Mucosa of stomach (tissue), 1 donor: ENCODE results near the gene MAFG.
"Not testable (repeated sequence)": the region's sequence is repeated elsewhere in the genome, so short reads cannot be mapped to it uniquely, and the experiment has no call there.

Experiments used
- H3K27me3 ChIP-seq: one replicate; pipeline ENCODE4 v1.7.0; 2013; ENCODE audit warnings: mild to moderate bottlenecking, low read length; ENCODE audit not compliant: control insufficient read depth, insufficient read depth
- H3K36me3 ChIP-seq: one replicate; pipeline ENCODE4 v1.7.0; 2013; ENCODE audit warnings: low read length; ENCODE audit not compliant: control insufficient read depth, insufficient read depth
- H3K4me1 ChIP-seq: one replicate; pipeline ENCODE4 v1.7.0; 2013; ENCODE audit warnings: mild to moderate bottlenecking, low read length; ENCODE audit not compliant: control insufficient read depth, insufficient read depth
- H3K4me3 ChIP-seq: one replicate; pipeline ENCODE4 v1.7.0; 2013; ENCODE audit warnings: low read length
- H3K9ac ChIP-seq: one replicate; pipeline ENCODE4 v1.7.0; 2013; ENCODE audit warnings: mild to moderate bottlenecking, low read length, moderate library complexity
- H3K9me3 ChIP-seq: one replicate; pipeline ENCODE4 v1.7.0; 2013; ENCODE audit warnings: mild to moderate bottlenecking, low read length, moderate library complexity; ENCODE audit not compliant: control insufficient read depth
- donor health status: Pancreatic carcinoma.

Gene MAFG

DNA sequence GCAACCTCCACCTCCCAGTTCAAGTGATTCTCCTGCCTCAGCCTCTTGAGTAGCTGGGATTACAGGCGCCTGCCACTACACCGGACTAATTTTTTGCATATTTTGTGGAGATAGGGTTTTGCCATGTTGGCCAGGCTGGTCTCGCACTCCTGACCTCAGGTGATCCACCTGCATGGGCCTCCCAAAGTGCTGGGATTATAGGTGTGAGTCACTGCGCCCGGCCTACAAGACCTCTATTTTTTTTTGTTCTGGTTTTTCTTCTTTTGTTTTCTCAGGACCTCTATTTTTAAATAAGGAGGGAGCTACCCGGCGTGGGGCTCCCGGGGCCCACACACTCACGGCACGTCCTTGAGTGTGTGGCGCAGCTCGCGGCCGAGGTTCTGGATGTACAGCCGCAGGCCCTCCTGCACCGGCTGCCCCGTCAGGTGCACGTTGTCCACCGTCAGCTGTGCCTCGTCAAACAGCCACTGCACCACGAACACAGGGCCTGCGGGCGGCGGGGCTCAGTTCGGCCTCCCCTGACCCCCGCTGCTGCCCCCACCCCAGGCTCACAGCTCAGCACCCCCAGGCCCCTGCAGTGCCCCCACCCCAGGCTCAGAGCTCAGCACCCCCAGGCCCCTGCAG is 27.6 kb upstream of the MAFG start:
- Histone ChIP-seq H3K36me3 (no peaks in the 10 kb centered on the region), H3K27me3 (peaks cover 30% of the 10 kb centered on the region), H3K4me1 (peaks cover 5% of the 10 kb centered on the region), H3K4me3 (no peak overlapping the region), H3K9me3 (no peaks in the 10 kb centered on the region), H3K9ac (no peak overlapping the region)

DNA sequence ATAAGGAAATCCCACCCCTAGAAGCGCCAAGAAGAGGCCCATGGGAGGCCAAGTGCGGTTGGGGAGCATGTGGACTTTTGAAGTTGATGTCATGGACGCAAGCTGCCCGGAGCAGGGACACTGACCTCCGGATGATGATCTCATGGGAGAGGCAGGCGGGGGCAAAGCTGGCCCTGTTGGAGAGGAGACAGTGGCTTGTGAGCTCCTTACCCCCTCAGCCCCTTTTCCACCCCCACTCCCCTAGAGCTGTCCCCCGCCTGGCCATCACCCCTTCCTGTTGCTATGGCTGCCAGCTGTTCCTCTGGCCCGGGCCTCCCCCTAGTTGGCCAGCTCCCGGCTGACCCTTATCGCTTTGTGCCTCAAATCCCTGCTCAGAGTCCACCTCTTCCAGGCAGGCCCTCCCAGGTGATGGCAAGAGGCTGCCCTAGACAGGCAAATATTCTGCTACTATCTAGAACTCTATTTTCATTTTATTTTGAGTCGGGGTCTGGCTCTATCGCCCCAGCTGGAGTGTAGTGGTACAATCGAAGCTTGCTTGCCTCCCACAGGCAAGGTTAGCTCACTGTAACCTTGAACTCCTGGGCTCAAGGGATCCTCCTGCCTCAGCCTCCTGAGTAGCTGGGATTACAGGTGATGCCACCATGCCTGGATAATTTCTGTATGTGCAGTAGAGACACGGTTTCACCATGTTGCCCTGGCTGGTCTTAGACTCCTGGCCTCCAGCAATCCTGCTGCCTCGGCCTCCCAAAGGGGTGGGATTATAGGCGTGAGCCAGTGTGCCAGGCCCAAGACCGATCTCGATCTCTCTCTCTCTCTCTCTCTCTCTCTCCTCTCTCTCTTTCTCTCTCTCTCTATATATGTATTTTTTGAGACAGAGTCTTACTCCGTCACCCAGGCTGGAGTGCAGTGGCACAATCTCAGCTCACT is 26.9 kb upstream of the MAFG start:
- no peak overlapping the region for H3K4me3 ChIP-seq
- H3K36me3 ChIP-seq = no peaks in the 10 kb centered on the region
- H3K9ac ChIP-seq = no peak overlapping the region
- H3K27me3 ChIP-seq = peaks cover 25% of the 10 kb centered on the region
- H3K4me1 ChIP-seq = no peaks in the 10 kb centered on the region
- H3K9me3 ChIP-seq = no peaks in the 10 kb centered on the region

DNA sequence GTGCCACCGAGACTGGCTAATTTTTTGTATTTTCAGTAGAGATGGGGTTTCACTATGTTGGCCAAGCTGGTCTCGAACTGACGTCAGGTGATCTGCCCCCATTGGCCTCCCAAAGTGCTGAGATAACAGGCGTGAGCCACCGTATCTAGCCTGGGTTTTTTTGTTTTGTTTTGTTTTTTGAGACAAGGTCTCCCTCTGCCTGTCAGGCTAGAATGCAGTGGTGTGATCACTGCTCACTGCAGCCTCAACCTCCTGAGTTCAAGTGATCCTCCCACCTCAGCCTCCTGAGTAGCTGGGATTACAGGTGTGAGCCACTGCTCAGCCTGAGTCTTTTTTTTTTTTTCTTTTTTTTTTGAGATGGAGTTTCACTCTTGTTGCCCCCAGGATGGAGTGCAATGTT is 25.9 kb upstream of the MAFG start:
- not testable (repeated sequence) for H3K4me3 ChIP-seq, H3K9me3 ChIP-seq, H3K36me3 ChIP-seq, H3K4me1 ChIP-seq, H3K9ac ChIP-seq
- H3K27me3 ChIP-seq = peaks cover 15% of the 10 kb centered on the region

DNA sequence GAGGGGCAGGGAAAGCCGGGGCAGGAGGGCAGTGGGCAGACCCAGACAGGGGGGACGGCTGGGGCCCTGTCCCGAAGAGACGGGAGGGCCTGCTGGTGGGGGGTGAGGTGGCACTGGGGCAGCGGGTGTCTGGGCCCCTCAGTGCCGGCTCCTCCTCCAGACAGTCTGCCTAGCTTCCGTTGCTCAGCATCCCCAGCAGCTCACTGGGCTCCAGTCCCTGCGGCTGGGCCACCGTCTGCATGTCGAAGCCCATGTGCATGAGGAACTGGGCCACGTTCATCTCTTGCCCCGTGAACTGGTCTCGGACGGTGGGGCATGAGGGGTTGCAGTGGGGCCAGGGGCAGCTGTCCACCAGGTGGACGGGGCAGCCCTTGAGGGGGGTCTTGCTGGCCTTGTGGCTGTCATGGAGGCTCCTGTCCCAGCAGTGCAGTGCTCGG is 25.3 kb upstream of the MAFG start:
- H3K9ac ChIP-seq = no peak overlapping the region

DNA sequence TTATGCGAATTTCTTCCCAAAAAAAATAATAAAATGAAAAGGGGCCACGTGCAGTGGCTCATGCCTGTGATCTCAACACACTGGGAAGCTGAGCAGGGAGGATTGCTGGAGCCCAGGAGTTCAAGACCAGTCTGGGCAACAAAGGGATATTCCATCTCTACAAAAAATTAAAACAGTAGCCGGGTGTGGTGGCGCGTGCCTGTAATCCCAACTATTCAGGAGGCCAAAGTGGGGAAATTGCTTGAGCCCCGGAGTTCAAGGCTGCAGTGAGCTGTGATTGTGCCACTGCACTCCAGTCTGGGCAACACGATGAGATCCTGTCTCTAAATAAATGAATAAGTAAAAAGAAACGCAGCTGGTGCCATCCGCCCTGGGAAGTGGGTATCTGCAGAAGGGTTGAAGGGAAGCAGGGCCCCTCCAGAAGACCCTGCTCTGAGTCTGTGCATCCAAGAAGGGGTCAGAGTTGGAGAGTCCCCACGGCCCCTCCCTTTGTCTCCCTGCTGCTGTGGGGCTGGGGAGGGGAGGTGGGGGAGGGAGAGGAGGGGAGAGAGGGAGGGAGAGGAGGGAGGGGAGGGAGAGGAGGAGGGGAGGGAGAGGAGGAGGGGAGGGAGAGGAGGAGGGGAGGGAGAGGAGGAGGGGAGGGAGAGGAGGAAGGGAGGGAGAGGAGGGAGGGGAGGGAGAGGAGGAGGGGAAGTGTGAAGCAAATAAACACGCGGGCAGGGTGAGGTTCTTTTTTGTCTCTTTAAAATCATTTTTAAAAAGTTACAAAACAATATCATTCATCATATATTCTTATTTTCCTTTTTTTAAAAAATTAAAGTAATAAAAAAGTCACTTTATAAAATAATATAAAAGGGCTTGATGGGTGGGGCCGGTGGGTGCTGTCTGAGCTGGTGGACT is 24.5 kb upstream of the MAFG start:
- no peaks in the 10 kb centered on the region for H3K4me1 ChIP-seq
- H3K9ac ChIP-seq = no peak overlapping the region
- H3K4me3 ChIP-seq = no peak overlapping the region
- no peaks in the 10 kb centered on the region for H3K36me3 ChIP-seq
- H3K9me3 ChIP-seq = no peaks in the 10 kb centered on the region
- H3K27me3 ChIP-seq = peaks cover 1% of the 10 kb centered on the region

More for the DNA sequence above, 25.3 kb upstream of the MAFG start:
- Histone ChIP-seq H3K27me3 (peaks cover 9% of the 10 kb centered on the region), H3K4me1 (no peaks in the 10 kb centered on the region), H3K9me3 (no peaks in the 10 kb centered on the region), H3K4me3 (no peak overlapping the region), H3K36me3 (no peaks in the 10 kb centered on the region)

DNA sequence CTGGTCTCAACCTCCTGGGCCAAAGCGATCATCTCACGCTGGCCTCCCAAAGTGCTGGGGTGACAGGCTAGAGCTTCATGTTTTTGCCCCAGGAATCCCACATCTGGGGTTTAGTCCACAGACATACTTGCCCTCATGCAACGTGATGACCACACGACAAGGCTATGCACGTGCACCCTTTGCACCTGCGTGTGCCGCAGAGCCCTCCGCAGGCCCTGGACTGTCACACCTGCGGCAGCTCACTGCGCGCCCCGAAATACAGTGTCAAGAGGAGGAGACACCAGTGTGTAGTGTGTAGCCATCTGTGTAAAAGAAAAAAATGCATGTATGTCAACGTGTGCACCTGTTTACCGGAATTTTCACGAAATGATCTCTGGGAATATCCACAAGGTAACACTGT is 23.0 kb upstream of the MAFG start:
- Histone ChIP-seq H3K27me3 (no peaks in the 10 kb centered on the region), H3K4me1 (no peaks in the 10 kb centered on the region), H3K9ac (no peak overlapping the region), H3K9me3 (no peaks in the 10 kb centered on the region), H3K4me3 (no peak overlapping the region), H3K36me3 (no peaks in the 10 kb centered on the region)

DNA sequence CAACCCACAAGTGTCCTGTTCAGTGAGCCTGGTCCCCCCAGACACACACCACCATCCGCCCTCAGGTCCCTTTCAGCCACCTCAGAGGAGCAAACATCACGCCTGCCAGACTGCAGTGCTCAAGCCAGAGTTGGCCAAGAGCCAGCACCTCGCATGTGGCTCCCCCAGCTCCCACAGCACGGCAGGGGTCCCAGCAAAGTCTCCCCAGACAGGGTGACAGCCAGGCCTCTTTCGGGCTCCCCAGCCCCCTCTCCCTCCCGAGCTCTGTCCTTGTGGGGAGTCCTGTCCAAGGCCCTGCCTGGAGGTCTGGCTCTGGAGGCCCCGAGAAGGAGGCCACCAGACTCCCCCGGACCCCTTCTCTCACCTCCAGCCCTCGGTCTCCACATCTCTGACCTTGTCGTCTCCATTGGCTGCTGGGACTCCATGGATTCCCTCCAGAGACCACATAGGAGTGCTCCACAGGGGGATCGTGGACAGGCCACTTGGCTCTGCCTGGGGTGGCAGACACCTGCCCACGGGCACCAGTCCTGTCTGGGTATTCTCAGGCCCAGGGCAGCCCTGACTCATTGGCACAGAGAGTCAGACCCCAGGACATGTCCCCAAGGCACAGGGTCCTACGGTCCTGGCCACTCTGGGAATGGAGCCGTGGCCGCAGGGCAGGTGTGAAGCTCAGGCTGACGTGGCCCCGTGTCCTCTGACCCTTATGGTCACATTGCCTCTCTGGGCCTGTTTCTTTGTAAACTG is 21.3 kb upstream of the MAFG start:
- no peaks in the 10 kb centered on the region for H3K36me3 ChIP-seq
- H3K4me1 ChIP-seq = no peaks in the 10 kb centered on the region
- no peak overlapping the region for H3K4me3 ChIP-seq
- H3K9me3 ChIP-seq = no peaks in the 10 kb centered on the region
- no peaks in the 10 kb centered on the region for H3K27me3 ChIP-seq
- no peak overlapping the region for H3K9ac ChIP-seq

DNA sequence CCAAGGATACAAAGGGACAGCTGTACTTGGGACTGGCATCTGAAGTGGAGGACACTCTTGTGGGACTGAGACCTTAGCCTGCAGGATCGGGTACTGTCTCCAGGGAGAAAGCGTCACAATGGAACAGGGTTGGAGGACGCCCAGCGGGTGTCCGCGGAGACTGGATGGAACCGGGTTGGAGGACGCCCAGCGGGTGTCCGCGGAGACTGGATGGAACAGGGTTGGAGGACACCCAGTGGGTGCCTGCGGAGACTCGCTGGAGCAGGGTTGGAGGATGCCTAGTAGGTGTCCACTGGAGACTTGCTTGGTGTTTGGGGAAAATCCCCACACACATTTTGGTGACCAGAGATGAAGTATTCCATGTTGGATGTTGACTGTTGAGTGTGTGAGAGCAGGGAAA is 19.7 kb upstream of the MAFG start, which contains the start of gene MYADML2:
Gene MYADML2 (minus strand): TSS at position 45 of the 400 bp plus-strand sequence. CDS start 5,492 bp downstream, outside the sequence.
- H3K36me3 ChIP-seq = no peaks in the 10 kb centered on the region
- no peak within 1 kb of the TSS for H3K9ac ChIP-seq
- no peaks in the 10 kb centered on the region for H3K4me1 ChIP-seq
- no peaks in the 10 kb centered on the region for H3K9me3 ChIP-seq
- H3K4me3 ChIP-seq = no peak within 1 kb of the TSS
- peaks cover 2% of the 10 kb centered on the region for H3K27me3 ChIP-seq

DNA sequence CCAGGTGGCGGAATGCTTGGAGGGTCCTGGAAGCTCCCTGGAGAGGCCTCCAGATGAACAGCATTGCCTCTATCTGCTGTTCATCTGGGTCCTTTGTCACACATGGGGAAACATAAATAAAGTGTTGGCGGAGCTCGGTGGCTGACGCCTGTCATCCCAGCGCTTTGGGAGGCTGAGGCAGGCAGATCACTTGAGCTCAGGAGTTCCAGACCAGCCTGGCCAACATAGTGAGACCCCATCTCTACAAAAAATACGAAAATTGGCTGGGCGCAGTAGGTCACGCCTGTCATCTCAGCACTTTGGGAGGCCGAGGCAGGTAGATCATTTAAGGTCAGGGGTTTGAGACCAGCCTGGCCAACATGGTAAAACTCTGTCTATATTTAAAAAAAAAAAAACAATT is 17.3 kb upstream of the MAFG start:
- Histone ChIP-seq H3K4me3 (no peak overlapping the region), H3K36me3 (no peaks in the 10 kb centered on the region), H3K9me3 (no peaks in the 10 kb centered on the region), H3K9ac (no peak overlapping the region), H3K27me3 (peaks cover 15% of the 10 kb centered on the region), H3K4me1 (peaks cover 7% of the 10 kb centered on the region)

DNA sequence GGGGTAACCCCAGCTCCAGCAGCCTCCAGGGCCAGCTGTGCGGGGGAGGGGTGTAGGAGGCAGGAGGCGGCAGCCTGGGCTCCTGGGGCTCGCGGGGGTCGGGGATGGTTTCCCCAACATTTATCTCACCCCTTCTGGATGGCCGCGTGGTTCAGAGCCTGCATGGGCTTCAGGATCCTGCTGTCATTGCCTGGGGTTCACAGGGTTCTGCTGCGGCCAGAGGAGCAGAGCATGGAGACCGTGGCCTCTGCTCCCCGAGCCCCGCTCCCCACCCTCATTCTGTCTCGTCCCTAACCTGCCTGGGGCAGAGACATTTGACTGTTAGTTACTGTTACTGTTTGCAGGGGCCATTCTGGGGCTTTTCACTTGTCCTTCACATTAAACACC is 14.6 kb upstream of the MAFG start:
- Histone ChIP-seq H3K27me3 (peaks cover 20% of the 10 kb centered on the region), H3K4me3 (no peak overlapping the region), H3K9me3 (no peaks in the 10 kb centered on the region), H3K9ac (no peak overlapping the region), H3K4me1 (peaks cover 9% of the 10 kb centered on the region), H3K36me3 (no peaks in the 10 kb centered on the region)

DNA sequence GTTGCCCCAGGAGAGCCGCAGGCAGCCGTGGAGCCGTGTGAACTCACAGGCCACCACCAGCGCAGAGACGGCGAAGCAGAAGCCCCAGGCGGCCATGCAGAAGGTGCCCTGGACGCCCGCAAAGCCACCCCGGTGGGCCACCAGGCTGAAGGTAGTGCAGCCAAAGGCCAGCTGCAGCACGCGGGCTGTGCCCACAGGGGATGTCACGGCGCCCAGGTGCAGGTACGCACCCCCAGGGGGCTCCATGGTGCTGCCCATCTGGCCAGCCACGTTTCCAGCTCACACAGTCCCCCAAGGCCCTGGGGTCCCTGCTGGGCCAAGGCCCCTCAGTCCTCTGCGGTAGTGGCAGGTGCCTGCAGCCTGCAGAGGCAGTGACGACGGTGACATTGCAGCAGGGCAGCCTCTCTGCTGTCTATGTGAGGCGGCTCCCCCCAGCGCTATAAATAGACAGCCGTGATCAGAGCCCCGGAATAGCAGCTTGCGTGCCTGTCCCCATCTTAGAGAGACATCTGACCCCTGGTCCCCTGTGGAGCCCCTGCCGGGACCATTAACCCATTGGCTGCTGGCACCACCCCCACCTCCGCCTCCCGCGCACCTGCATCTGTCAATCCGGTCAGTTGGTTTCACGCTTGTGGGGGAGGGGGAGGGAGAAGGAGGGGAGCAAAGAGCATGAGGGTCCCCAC is 14.1 kb upstream of the MAFG start:
- H3K4me1 ChIP-seq = peaks cover 11% of the 10 kb centered on the region
- no peak overlapping the region for H3K9ac ChIP-seq
- H3K9me3 ChIP-seq = no peaks in the 10 kb centered on the region
- peaks cover 20% of the 10 kb centered on the region for H3K27me3 ChIP-seq
- H3K36me3 ChIP-seq = no peaks in the 10 kb centered on the region
- H3K4me3 ChIP-seq = no peak overlapping the region
